H9 (cell line): ENCODE data around the gene SPINK7. TPM values are rescaled to one million over a fixed set of nuclear protein-coding genes. Genes with fewer than 3 reads are reported as not detected.

Source experiments
- DNase-seq: peaks from one replicate; pipeline ENCODE4 v3.0.0-alpha.2; 2017
- H2AFZ ChIP-seq: one replicate; pipeline ENCODE4 v1.6.1; 2013; ENCODE audit warnings: mild to moderate bottlenecking, low read length, control low read depth, moderate library complexity
- H2AK5ac ChIP-seq: 2 replicates; pipeline ENCODE4 v1.6.1; 2013; ENCODE audit warnings: low read length, control low read depth, mixed read lengths; ENCODE audit not compliant: insufficient read length
- H2BK120ac ChIP-seq: one replicate; pipeline ENCODE4 v1.6.1; 2013; ENCODE audit warnings: low read depth, mild to moderate bottlenecking, low read length, control low read depth, inconsistent platforms; ENCODE audit not compliant: poor library complexity, severe bottlenecking
- H2BK12ac ChIP-seq: 2 replicates; pipeline ENCODE4 v1.6.1; 2013; ENCODE audit warnings: low read length, control low read depth, mixed read lengths, low read depth; ENCODE audit not compliant: insufficient read length
- H2BK15ac ChIP-seq: 2 replicates; pipeline ENCODE4 v1.6.1; 2013; ENCODE audit warnings: low read depth, low read length, control low read depth
- H2BK20ac ChIP-seq: one replicate; pipeline ENCODE4 v1.6.1; 2013; ENCODE audit warnings: low read depth, mild to moderate bottlenecking, low read length, control low read depth, inconsistent platforms; ENCODE audit not compliant: poor library complexity, severe bottlenecking
- H2BK5ac ChIP-seq: 2 replicates; pipeline ENCODE4 v1.6.1; 2013; ENCODE audit warnings: low read length, control low read depth, mixed read lengths; ENCODE audit not compliant: insufficient read length
- H3K14ac ChIP-seq: 2 replicates; pipeline ENCODE4 v1.6.1; 2013; ENCODE audit warnings: low read length, control low read depth; ENCODE audit not compliant: insufficient read depth
- H3K18ac ChIP-seq: 2 replicates; pipeline ENCODE4 v1.6.1; 2013; ENCODE audit warnings: low read depth, mild to moderate bottlenecking, mixed read lengths, low read length, control low read depth; ENCODE audit not compliant: insufficient read length
- H3K23ac ChIP-seq: 2 replicates; pipeline ENCODE4 v1.6.1; 2013; ENCODE audit warnings: low read length, control low read depth, mixed read lengths, low read depth; ENCODE audit not compliant: insufficient read length
- H3K23me2 ChIP-seq: 2 replicates; pipeline ENCODE4 v1.6.1; 2013; ENCODE audit warnings: low read depth, mild to moderate bottlenecking, mixed read lengths, low read length, control low read depth; ENCODE audit not compliant: insufficient read length, poor library complexity, severe bottlenecking
- H3K27ac ChIP-seq: 2 replicates; pipeline ENCODE4 v1.5.1; 2013; ENCODE audit warnings: low read length, control low read depth, mixed read lengths, low read depth; ENCODE audit not compliant: insufficient read length
- H3K27me3 ChIP-seq: 2 replicates; pipeline ENCODE4 v1.6.1; 2013; ENCODE audit warnings: low read length, control low read depth, inconsistent platforms; ENCODE audit not compliant: insufficient read depth
- H3K4ac ChIP-seq: 2 replicates; pipeline ENCODE4 v1.6.1; 2013; ENCODE audit warnings: low read depth, mild to moderate bottlenecking, control low read depth, inconsistent platforms, low read length, moderate library complexity
- H3K4me1 ChIP-seq: 2 replicates; pipeline ENCODE4 v1.6.1; 2013; ENCODE audit warnings: low read length, control low read depth, inconsistent platforms; ENCODE audit not compliant: insufficient read depth
- H3K4me2 ChIP-seq: 2 replicates; pipeline ENCODE4 v1.6.1; 2013; ENCODE audit warnings: low read length, control low read depth, mixed read lengths; ENCODE audit not compliant: insufficient read length, insufficient read depth
- H3K56ac ChIP-seq: 2 replicates; pipeline ENCODE4 v1.6.1; 2013; ENCODE audit warnings: low read depth, mild to moderate bottlenecking, mixed read lengths, low read length, control low read depth; ENCODE audit not compliant: insufficient read length
- H3K79me1 ChIP-seq: 2 replicates; pipeline ENCODE4 v1.6.1; 2013; ENCODE audit warnings: low read depth, mild to moderate bottlenecking, moderate library complexity, low read length, control low read depth, inconsistent platforms; ENCODE audit not compliant: insufficient read depth, poor library complexity, severe bottlenecking
- H3K79me2 ChIP-seq: 2 replicates; pipeline ENCODE4 v1.6.1; 2013; ENCODE audit warnings: low read length, control low read depth, inconsistent platforms; ENCODE audit not compliant: insufficient read depth
- H3K9ac ChIP-seq: 2 replicates; pipeline ENCODE4 v1.6.1; 2013; ENCODE audit warnings: low read length, control low read depth, mixed read lengths; ENCODE audit not compliant: insufficient read length; ENCODE audit errors: extremely low read depth
- H3K9me3 ChIP-seq: one replicate; pipeline ENCODE4 v1.6.1; 2013; ENCODE audit warnings: low read depth, low read length, inconsistent platforms; ENCODE audit not compliant: control insufficient read depth
- H3T11ph ChIP-seq: one replicate; pipeline ENCODE4 v1.6.1; 2013; ENCODE audit warnings: mild to moderate bottlenecking, low read length, control low read depth, inconsistent platforms
- H4K20me1 ChIP-seq: one replicate; pipeline ENCODE4 v1.6.1; 2013; ENCODE audit not compliant: control insufficient read depth, insufficient read length, insufficient read depth
- H4K5ac ChIP-seq: 2 replicates; pipeline ENCODE4 v1.6.1; 2013; ENCODE audit warnings: low read depth, mild to moderate bottlenecking, mixed read lengths, low read length, control low read depth; ENCODE audit not compliant: insufficient read length
- H4K8ac ChIP-seq: replicated peaks from 2 replicates; pipeline ENCODE4 v1.6.1; 2013; ENCODE audit warnings: low read length, control low read depth, mixed read lengths, low read depth; ENCODE audit not compliant: insufficient read length
- H4K91ac ChIP-seq: 2 replicates; pipeline ENCODE4 v1.6.1; 2013; ENCODE audit warnings: low read depth, mild to moderate bottlenecking, moderate library complexity, mixed read lengths, low read length, control low read depth; ENCODE audit not compliant: insufficient read length
- H3K27ac Mint-ChIP-seq, 3 experiments: 2 replicates in 2 of 3; 3 replicates in 1 of 3; pipeline ENCODE4 v1.8.0; 2020 to 2021; ENCODE audit warnings: mixed read lengths in 3 of 3, mild to moderate bottlenecking in 1 of 3, moderate library complexity in 1 of 3
- H3K27me3 Mint-ChIP-seq: 2 replicates; pipeline ENCODE4 v1.8.0; 2021; ENCODE audit warnings: low read depth, mild to moderate bottlenecking, moderate library complexity, mixed read lengths
- H3K36me3 Mint-ChIP-seq, 3 experiments: 2 replicates in 2 of 3; 3 replicates in 1 of 3; pipeline ENCODE4 v1.8.0; 2020 to 2021; ENCODE audit warnings: low read depth in 3 of 3, mixed read lengths in 3 of 3; ENCODE audit not compliant: insufficient read depth in 1 of 3
- H3K4me1 Mint-ChIP-seq, 2 experiments: 2 replicates each; pipeline ENCODE4 v1.8.0; 2020; ENCODE audit warnings: mixed read lengths in 2 of 2
- H3K4me3 Mint-ChIP-seq, 2 experiments: 2 replicates in 1 of 2; 3 replicates in 1 of 2; pipeline ENCODE4 v1.8.0; 2020 to 2021; ENCODE audit warnings: mild to moderate bottlenecking in 2 of 2, mixed read lengths in 2 of 2, moderate library complexity in 1 of 2
- H3K9me3 Mint-ChIP-seq, 2 experiments: 2 replicates in 1 of 2; 3 replicates in 1 of 2; pipeline ENCODE4 v1.8.0; 2020; ENCODE audit warnings: mild to moderate bottlenecking in 2 of 2, mixed read lengths in 2 of 2, moderate library complexity in 1 of 2
- WGBS: extraction: QIAGEN DNeasy Blood & Tissue Kit; methylation state at CpG from one replicate; pipeline ENCODE4 v1.1.7; 2013; ENCODE audit warnings: missing lambda C conversion rate, low lambda C conversion rate, mixed read lengths; ENCODE audit not compliant: insufficient read length; ENCODE audit errors: extremely low coverage; 5-methylcytosine and 5-hydroxymethylcytosine counted together
- total RNA-seq: library from RNA; stranded (reverse); gene quantifications from 2 replicates; pipeline ENCODE4 v1.2.1, GENCODE V29; 2021
- TF ChIP-seq, protein P1 (sequence below): fragments of 200-600 bp; sonication (generic); conservative IDR thresholded peaks from 3 replicates; pipeline ENCODE4 v1.8.0; 2021; ENCODE audit warnings: antibody characterized with exemption, mild to moderate bottlenecking

SPINK7 gene
- total RNA-seq, 1 experiment from 2014 or later = not detected

- TF ChIP-seq, protein P1, sequence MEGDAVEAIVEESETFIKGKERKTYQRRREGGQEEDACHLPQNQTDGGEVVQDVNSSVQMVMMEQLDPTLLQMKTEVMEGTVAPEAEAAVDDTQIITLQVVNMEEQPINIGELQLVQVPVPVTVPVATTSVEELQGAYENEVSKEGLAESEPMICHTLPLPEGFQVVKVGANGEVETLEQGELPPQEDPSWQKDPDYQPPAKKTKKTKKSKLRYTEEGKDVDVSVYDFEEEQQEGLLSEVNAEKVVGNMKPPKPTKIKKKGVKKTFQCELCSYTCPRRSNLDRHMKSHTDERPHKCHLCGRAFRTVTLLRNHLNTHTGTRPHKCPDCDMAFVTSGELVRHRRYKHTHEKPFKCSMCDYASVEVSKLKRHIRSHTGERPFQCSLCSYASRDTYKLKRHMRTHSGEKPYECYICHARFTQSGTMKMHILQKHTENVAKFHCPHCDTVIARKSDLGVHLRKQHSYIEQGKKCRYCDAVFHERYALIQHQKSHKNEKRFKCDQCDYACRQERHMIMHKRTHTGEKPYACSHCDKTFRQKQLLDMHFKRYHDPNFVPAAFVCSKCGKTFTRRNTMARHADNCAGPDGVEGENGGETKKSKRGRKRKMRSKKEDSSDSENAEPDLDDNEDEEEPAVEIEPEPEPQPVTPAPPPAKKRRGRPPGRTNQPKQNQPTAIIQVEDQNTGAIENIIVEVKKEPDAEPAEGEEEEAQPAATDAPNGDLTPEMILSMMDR = peak; percentile 26; the same call in 1 of the 3 replicates
- Histone ChIP-seq H4K5ac (no peak overlapping the region), H2BK15ac (no peak overlapping the region), H2AK5ac (no peak overlapping the region), H3T11ph (no peak overlapping the region), H4K8ac (no peak overlapping the region), H2BK120ac (no peak overlapping the region), H3K56ac (no peak overlapping the region), H3K79me1 (no peaks in the 10 kb centered on the region), H2BK20ac (no peak overlapping the region), H3K14ac (no peak overlapping the region), H2BK5ac (no peak overlapping the region), H4K91ac (no peak overlapping the region), H2AFZ (no peak overlapping the region), H3K23ac (no peak overlapping the region), H4K20me1 (no peaks in the 10 kb centered on the region), H3K27ac (no peak overlapping the region), H2BK12ac (no peak overlapping the region), H3K4ac (no peak overlapping the region), H3K4me1 (no peaks in the 10 kb centered on the region), H3K79me2 (no peaks in the 10 kb centered on the region), H3K9ac (no peak overlapping the region), H3K27me3 (no peaks in the 10 kb centered on the region), H3K23me2 (no peaks in the 10 kb centered on the region), H3K18ac (no peak overlapping the region), H3K9me3 (no peaks in the 10 kb centered on the region), H3K4me2 (no peak overlapping the region)
- Mint-ChIP-seq H3K9me3 (no peaks in the 10 kb centered on the region), H3K36me3 (no peaks in the 10 kb centered on the region), H3K4me1 (no peaks in the 10 kb centered on the region), H3K27me3 (no peaks in the 10 kb centered on the region), H3K27ac (no peak overlapping the region), H3K4me3 (no peak overlapping the region)
- DNase-seq = no peak
- WGBS = no CpG with 5 or more reads among the region's 2 CpGs
Measured at GRCh38 chr5:148353634-148354033, 41.4 kb downstream of the SPINK7 start.
